GM19240 (cell line): ENCODE results near the gene RXFP2.

Source experiments
- DNase-seq: peaks from one replicate; pipeline ENCODE4 v3.0.0; 2011; ENCODE audit warnings: low spot score; ENCODE audit not compliant: insufficient read length

RXFP2 gene

DNA sequence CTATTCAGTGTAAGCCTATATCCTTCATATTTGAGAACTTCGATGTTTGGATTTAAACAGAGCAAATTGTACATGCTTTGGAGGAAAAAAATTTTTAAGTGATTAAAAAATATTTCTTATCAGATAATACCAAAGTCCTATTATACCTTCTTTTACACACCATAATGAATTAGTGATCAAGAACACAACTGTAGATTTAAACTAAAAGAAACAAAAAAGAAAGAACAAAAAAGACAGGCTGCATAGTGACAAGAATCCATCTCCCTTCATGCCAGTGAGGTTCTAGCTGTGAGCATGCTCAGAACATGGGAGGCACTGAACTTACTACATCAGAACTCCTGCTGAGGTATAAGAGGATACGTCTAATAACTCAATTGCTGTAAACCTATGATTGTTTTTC, at the start of gene RXFP2:
Gene RXFP2, plus strand, starts transcription at position 301 of the 400 bp plus-strand sequence. Its CDS starts 87 bp downstream, at position 388.
- DNase-seq = no peak

GRCh38 chr13:31697290-31697689, 42.0 kb upstream of the RXFP2 start:
- DNase-seq = no peak

DNA sequence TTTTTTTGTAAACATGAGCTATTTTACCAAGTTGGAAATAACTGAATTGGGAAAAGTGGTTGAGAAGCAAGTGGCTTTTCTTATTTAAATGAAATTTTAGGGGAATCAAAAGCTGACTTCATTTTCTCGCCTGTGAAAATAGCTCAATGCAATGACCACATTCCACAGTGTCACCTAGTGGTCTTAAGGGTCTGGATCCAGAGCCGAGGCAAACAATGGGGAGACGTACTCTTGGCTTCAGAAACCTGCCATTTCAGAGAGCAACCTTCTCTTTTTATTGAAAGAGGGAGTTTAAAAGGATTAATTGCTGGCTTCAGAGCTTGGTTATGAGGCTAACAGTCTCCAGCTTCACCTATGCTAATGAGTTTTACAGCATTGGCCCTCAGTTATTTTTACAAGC, 39.7 kb upstream of the RXFP2 start:
- no peak for DNase-seq

- DNase-seq = no peak
These were observed 35.5 kb upstream of the RXFP2 start for GRCh38 chr13:31703780-31704179.

- DNase-seq = no peak
These were observed 33.2 kb upstream of the RXFP2 start for GRCh38 chr13:31706105-31706504.

- DNase-seq = no peak
These were observed 21.7 kb upstream of the RXFP2 start for GRCh38 chr13:31717583-31717982.

GRCh38 chr13:31719214-31719613, 20.1 kb upstream of the RXFP2 start:
- no peak for DNase-seq

DNA sequence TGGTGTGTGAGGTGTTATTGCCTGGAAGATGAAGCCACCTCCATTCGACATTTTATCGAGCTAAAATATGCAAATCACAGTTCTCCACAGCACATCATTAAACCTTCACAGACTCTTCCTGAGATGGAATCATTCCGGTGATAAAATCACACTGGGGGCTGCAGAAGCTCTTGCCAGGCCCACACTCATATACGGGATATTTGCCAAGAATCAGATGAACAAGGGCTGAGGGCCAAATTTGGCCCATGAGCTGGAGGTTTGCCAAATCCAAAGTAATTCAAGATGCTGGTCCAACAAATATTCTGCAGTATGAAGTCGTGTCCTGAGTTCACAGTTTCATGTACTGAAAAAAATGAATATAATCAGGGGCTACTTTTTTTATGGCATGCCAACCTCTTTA, 16.7 kb upstream of the RXFP2 start:
- DNase-seq = no peak

- DNase-seq = no peak
These were observed 13.5 kb upstream of the RXFP2 start for GRCh38 chr13:31725841-31726240.

GRCh38 chr13:31731921-31732320, 7.4 kb upstream of the RXFP2 start:
- DNase-seq = no peak

DNA sequence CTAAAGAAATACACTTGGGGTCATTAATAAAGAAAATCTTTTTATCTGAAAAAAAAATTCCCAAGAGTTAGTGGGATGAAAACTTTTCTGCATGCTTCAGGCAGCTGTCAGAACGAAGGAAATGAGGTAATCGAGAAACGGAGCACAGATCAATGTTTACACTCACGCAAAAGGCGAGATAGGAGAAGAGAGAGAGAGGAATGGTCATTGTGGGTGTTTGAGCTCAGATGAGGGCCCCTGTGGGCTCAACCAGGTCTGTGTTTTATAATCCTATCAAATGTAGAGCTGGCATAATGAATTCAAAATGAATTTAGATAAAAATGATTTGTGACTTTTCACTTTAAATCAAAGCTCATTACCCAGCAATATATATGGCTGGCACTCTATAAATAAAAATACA, 6.3 kb upstream of the RXFP2 start:
- no peak for DNase-seq

DNA sequence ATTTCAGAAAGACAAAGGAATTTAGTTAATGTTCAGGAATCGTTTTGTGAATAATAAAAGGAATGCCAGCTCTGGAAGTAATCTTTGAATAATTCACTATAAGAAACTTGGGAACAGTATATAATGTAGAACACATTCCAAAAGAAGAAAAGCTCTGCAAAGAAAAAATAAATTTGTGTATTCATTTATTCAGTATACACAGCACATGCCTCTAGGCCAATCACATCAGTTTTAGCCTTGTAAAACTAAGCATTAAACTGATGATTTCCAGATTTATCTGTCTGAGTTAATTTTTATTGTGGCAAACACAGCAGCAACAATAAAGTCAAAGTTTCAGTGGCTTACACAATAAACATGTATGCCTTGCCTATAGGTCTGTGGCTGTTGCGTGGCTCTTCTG, 5.7 kb upstream of the RXFP2 start:
- DNase-seq = no peak

DNA sequence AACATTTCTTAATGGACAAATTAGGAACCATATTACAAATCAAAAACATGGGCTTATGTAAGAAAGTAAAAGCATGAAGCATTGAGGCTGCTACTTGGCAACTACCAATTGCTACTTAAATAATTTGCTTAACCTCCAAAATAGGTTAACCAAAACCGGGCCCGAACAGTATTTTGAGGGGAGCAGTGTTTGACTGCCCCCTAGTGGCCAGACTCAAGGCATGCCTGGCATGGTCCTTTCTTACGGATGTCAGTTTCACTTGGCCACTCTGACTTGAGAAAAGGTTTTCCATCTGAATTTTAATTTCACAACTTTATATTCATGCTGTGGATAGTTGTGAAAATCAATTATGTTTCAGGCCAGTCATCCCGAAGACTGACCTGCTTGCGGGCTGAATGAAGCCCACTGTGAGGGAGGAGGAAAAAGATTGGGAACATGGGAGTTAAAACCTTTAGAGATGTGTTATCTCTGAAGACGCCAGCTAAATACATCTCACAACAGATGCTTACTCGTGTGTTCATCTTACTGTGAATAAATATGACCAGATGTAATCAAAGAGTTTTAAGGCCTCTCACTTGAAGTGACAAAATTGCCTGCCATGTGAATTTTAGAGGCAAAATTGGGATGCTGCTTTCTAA, 2.9 kb downstream of the RXFP2 start:
- DNase-seq = peak; percentile 14

- no peak for DNase-seq
These were observed 8.0 kb downstream of the RXFP2 start for GRCh38 chr13:31747291-31747690.

GRCh38 chr13:31747966-31748365, 8.6 kb downstream of the RXFP2 start:
- no peak for DNase-seq

- DNase-seq = no peak
These were observed 10.6 kb downstream of the RXFP2 start for GRCh38 chr13:31749929-31750328.

- no peak for DNase-seq
These were observed 15.9 kb downstream of the RXFP2 start for GRCh38 chr13:31755211-31755610.

- no peak for DNase-seq
These were observed 16.5 kb downstream of the RXFP2 start for GRCh38 chr13:31755803-31756212.

DNA sequence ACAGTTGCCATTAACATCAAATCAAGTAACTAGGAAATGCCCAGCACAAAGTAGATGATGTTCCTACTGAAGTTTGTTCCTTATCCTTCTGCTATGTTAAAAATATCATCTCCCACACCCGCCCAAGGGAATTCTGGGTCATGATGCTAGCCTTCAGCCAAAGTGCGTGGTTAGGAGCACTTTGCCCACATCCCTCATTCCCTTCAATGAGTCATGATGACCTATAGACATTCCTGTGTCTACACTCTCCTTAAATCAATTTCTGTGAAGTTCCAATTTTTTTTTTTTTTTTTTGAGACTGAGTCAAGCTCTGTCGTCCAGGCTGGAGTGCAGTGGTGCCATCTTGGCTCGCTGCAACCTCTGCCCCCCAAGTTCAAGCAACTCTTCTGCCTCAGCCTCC, 17.0 kb downstream of the RXFP2 start:
- no peak for DNase-seq

GRCh38 chr13:31761951-31762350, 22.6 kb downstream of the RXFP2 start:
- DNase-seq = no peak

- no peak for DNase-seq
These were observed 25.2 kb downstream of the RXFP2 start for GRCh38 chr13:31764556-31764955.

DNA sequence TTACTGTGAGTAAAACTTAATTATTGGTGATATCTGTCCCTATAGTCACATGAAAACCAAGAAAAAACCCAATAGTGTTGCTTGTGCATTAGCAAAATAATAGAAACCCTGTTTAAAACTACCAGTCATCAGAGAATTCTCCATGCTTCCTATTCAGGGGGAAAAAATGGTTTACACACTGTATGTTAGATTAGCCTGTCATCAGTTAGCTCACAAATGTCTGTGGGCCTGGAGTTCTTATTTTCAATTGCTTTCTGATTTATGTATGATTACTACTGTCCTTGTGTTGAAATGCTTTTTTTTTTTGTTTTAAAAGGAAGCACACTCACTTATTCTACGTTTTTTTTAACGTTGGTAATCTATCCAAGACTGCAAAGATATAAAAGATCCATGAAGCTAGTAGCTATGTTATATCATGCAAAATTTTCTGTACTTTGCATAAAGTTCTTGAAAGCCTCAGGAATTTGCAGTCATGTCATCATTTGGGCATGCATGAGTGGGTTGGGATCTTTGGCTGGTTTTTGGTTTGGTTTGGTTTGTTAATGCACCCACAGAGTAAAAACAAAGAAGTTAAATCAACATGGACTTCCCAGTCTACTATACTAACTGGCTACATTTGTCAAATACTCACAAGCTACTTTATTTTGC, 25.9 kb downstream of the RXFP2 start:
- DNase-seq = no peak

DNA sequence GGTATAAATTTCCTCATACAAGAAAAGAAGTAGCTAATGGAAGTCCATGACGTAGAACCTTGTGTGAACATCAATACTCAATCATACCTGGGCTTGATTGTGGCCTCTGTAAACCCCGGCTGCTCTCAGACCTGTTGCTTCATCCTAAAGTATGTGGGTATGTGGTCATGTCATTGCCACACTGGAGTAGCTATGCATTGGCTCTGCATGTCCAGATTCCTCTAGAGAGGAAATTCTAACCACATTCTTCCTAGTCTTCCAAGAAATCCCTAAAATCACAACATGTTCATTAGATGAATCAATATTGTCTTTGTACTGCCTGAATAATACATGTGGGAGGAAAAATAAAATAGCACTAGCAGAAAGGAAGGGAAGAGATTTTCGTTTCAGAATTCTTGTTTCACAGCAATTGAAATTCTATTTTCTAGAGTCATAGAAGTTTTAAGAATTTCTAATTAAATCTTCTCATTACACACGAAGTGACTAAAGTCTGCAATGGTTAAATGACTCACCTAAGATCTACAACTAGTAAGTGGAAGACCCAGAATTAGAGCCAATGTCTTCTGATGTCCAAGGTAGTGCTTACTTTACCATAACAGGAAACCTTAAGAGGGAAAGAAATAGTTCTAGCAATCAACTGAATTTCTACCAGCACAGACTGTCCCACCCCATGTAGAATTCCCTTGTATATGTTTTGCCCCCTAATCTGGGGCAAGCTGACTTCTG, 28.0 kb downstream of the RXFP2 start:
- no peak for DNase-seq
